Sciatic nerve (tissue), 2 donors: Measurements from ENCODE around the gene FREM1. TPM values are rescaled to one million over a fixed set of nuclear protein-coding genes. Genes with fewer than 3 reads are reported as not detected.

Experiments used
- ATAC-seq: fragments of 200-7000 bp; cut with Tn5 transposase; one replicate; pipeline ENCODE4 v1.9.1; 2020; ENCODE audit warnings: mild to moderate bottlenecking, moderate library complexity
- DNase-seq: peaks from one replicate; pipeline ENCODE4 v3.0.0-alpha.2; 2020; ENCODE audit warnings: low spot score
- intact Hi-C: fragments of 100-400 bp; cut with DNase I; formaldehyde crosslinking; loops from one replicate; pipeline ENCODE4 v1.14.2; 2022
- total RNA-seq: library from RNA; stranded (reverse); fragmentation: NEBNext Ultra II Directional; extraction: Animal tissue kit (Norgen Biotek cat#: 25700); gene quantifications from one replicate; pipeline ENCODE4 v1.2.1, GENCODE V29; 2021
- donor health status: DM: no; HTN: no; CAD: no.
- donor health status: DM: no; HTN: no; CAD: no.

Gene FREM1
- total RNA-seq, 1 donor from 2014 or later = 8.3 TPM

DNA sequence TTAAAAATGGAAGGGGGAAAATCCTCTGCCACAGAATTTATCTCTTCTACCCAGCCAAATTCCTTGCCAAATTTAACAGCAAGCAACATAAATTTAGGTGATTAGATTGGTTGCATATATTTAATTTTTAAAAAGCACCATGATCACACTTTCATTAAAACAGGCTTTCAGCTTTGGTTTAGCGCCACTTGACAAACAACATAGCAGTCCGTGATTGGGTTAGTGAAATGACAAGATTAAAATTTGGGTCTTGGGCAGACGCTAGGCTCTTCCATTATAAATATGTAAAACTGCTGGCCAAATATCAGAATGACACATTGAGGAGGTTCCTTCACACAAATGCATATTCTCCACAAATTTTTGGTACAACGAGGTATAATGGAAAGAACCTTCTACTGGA is 129.5 kb downstream of the FREM1 start:
- intact Hi-C loops = no loop called here
- ATAC-seq (no peak), DNase-seq (no peak)

DNA sequence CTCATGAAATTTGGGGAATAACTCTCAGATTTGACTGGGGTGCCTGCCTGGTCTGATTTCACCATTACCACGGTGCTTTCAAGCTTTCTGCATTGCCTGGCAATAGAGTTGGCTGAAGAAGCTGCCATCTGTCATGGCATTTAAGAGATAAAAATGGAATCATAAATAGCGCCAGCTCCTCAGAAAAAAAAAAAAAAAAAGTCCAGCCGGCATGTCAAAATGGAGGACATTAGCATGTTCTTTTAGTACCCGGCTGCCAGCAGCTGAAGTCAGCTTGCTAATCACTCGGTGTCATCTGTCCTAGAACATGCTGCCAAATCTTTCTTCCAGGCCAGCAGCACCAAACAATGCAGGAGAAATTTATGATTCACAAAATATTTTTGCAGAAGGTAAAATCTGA is 130.0 kb downstream of the FREM1 start:
- intact Hi-C loops = no loop called here
- DNase-seq (no peak), ATAC-seq (no peak)

DNA sequence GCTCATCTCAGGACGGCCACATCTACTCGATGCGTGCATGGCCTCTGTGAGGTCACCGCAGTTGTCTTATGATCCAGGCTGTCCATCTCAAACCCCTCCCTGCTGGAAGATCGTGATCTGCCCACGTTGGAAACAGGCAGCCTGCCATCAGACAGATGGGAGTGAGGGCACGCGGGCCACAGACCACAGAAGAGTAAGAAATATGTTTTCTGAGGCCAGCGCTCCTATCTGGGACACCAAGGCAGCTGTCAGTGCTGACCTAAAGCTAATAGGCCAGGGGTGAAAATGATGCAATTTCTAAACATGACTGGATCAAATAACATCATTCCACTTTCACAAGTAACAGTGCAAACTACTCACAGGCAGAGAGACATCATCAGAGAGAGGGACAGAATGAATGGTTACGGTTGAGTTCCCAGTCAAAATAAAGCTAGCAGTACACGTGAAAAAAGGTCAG is 130.6 kb downstream of the FREM1 start:
- ATAC-seq (peak; percentile 42), DNase-seq (no peak)
- intact Hi-C loops = no loop called here

DNA sequence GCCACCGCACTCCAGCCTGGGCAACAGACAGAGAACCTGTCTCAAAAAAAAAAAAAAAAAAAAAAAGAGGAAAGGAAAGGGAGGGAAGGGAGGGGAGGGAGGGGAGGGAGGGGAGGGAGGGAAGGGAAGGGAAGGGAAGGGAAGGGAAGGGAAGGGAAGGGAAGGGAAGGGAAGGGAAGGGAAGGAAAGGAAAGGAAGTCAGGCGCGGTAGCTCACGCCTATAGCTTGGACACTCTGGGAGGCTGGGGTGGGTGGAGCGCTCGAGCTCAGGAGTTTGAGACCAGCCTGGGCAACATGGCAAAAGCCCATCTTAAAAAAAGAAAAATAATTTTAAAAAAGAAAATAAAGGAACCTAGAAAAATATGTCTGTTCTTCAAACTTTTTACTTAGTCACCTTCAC is 131.7 kb downstream of the FREM1 start:
- ATAC-seq (no peak), DNase-seq (no peak)
- intact Hi-C loops = no loop called here

DNA sequence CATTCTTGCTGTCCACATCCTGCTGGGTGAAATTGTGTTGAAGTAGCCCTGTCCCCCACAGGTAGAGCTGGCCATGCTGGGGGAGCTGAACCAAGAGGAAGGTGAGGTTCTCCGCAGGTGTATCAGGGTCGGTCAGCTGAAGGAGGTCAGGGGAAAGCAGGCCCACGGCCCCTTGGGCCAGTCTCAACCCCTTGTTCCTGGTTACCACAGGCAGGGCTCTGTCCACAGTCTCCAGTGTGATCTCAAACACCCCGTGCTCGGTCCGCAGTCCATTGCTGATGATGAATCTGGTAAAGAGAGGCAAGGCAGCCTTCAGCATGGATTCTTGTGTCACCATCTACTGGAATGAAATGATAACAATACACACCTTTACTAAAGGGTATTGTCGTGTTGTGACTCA is 134.3 kb downstream of the FREM1 start:
- intact Hi-C loops = no loop called here
- ATAC-seq (peak; percentile 30), DNase-seq (no peak)

DNA sequence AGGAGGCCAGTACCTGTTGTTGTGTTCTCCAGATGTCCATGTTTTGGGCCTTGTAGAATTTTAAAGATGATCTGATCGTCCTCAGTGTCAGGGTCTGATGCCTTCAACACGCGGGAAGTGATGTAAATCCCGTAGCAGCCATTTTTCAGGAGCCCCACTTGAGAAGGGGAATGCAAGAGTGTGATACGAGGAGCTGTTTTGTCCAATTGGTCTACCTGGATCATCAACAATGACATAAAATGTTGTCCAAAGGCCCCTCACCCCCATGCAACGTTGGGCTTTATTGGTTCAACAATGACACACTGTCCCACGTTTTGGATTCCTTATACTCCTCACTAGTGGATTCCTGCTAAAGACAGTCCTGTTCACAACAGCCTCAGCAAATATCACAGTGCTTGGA is 139.6 kb downstream of the FREM1 start:
- intact Hi-C loops = no loop called here
- no peak for ATAC-seq
- no peak for DNase-seq

DNA sequence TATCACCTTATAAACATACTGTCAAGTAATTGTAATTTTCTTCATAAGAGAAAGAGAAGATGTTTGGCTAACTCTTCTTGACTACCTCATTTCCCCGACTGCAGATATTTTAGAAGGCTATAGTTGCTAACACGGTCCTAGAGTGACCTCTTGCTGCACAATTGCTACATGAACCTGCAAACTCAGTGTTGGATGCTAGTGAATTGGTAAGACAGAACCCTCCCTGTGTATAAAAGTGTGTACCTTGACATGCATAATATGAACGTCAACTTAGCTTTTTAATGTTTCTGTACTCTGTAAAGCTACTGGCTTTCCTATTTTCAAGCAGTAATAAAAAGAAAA is 141.0 kb downstream of the FREM1 start:
- ATAC-seq (peak; percentile 74), DNase-seq (no peak)
- intact Hi-C loops = no loop called here

DNA sequence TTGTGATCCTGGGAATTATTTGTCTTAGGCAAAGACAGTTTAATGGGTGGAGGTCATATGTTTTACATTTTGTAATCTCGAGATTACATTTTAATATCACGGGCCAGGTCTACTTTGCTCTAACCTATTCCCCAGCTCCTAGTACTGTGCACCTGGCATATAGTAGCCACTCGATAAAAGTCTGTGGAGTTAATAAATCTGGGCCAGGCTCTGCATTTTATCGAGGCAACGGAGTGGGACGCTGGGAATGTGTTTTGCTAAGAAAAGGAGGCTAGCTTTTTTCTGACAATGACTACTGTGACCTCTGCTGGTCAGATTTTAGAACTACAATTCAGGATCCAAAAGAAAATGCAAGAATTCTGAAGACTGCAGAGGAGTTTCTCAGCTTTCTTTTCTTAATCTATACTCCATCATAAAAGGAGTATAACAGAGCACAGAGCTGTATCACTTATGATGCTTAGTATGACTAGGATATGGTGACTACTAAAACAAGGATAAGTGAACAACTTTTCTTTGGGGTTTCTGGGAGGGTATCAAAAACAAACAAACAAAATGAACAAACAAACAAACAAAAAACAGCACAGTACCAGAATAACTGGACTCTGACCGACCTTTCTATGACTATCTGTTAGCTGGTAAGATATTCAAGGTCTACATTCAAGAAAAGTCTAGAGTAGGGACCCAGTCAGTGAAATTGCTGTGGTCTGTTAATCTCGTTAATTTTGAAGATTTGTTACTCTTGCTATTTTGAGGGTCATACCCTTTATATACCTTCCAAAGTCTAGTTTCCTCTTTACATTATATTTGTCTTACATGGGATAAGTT is 141.6 kb downstream of the FREM1 start:
- intact Hi-C loops = no loop called here
- DNase-seq = no peak
- peak; percentile 59 for ATAC-seq

DNA sequence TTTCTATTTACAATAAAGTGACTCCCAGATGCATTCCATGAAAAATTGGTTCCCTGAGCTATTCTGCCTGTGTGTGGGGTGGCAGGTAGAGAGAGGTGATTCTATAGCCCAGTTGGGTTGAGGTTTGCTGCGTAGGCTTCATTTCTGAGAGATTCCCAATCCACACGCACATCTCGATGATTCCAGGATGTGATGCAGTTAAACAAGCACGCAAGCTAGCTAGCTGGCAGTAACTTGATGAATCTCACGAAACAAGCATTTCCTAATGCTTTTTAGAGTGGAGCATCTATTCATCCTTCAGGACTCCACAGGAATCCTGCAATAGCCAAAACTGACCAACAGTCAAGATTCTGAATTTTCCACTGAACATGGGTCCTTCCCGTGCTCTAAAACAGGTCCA is 143.9 kb downstream of the FREM1 start:
- DNase-seq = no peak
- ATAC-seq = no peak
- intact Hi-C loops = no loop called here

DNA sequence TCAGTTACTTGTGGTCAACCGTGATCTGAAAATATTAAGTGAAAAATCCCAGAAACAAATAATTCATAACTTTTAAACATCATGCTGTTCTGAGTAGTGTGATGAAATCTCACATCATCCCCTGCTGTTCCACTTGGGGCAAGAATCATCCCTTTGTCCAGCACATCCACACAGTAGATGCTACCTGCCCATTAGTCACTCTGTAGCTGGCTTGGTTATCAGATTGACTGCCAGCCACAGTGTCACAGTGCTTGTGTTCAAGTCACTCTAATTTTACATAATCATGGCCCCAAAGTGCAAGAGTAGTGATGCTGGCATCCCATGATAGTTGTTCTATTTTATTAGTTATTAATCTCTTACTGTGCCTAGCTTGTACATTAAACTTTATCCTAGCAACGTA is 148.6 kb downstream of the FREM1 start:
- intact Hi-C loops = no loop called here
- ATAC-seq = no peak

DNA sequence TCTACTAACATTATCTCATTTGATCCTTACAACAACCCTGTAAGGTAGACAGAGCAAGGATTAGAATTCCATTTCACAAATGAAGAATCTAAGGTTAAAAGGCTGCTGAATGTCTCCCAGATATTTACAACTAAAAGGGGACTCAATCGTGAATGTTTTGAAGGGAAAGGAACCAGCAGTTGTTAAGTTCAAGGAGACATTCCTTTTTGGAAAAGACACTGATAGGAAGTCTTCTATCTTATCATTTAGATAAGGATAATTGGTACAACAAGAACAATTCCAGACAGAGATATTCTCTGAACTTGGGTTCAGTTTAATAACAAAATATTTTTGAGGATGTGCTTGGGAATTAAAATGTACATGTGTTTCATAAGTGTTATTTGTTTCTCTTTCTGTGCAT is 150.2 kb downstream of the FREM1 start:
- intact Hi-C loops = no loop called here
- DNase-seq (no peak), ATAC-seq (no peak)

More for the DNA sequence above, 148.6 kb downstream of the FREM1 start:
- DNase-seq = no peak

DNA sequence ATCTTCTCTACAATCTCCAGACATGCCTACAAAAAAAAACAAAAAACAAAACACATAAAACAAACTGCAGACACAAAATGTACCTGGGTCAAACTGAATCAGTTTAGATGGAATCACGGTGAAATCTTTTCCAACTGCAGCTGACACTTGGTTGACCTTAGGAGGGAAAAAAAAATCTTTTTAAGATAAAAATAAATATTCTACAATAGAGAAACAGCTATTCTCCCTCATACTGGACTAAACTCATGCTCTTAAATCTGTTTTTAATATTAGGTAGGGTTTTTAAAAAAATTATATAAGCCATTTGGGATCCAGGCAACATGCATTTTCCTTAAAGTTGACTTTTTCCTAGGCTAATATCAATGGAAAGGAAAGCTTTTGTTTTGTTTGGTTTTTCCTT is 153.9 kb downstream of the FREM1 start:
- DNase-seq = no peak
- ATAC-seq = peak; percentile 32
- intact Hi-C loops = no loop called here

DNA sequence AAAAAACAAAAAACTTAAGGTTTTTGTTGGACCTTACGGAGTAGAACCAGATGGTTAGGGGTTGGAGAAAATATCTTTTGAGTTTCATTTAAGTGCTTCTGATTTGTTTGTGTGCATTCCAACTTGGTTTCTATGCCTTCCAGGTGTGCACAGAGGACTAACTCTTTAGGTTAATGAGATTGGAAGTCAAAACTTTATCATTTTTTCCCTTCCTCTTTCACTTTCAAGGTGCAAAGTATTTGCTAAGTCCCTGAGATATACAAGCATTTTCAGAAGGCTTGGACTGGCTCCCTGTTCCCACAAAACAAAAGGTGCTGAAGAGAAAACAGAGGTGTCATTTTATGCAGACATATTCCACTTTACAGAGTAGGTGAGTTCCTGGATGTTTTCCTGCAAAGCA is 157.4 kb downstream of the FREM1 start:
- intact Hi-C loops = no loop called here
- no peak for DNase-seq
- ATAC-seq = no peak

DNA sequence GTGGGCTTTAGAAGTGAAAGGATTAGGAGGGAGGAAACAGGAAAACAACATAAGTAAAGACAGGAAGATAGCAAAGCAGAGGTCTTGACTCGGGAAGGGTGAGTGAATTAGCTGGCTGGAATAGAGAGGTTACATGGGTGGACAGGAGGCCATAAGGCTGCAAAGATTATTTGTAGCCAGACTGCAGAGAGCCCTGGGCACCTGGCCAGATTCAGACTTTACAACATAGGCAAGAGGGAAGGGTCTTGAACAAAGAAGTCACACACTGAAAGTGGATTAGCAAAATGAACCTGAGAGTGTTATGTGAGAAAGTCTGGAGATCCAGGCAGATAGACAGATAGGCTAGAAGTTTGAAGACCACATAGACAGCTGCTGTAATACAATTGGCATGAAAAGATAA is 158.0 kb downstream of the FREM1 start:
- DNase-seq (no peak), ATAC-seq (no peak)
- intact Hi-C loops = no loop called here

DNA sequence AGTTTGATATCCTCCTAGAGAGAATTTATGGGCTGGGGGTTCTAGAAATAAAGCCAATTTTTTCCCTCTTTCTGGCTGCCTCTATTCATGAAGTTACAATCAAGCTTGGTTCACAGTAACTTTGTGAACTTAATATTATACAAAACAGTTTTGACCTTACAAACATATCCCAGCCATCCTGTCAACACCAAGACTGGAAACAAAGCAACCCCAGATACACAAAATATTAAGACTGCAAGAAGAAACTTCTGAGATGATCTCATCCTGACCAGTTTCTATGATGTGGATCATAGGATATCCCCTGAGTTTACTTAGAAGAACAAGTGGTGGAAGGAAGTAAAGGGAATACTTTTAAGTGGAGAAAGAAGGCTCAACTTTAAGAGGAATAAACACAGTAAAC is 159.4 kb downstream of the FREM1 start:
- no peak for DNase-seq
- peak; percentile 65 for ATAC-seq
- intact Hi-C loops = no loop called here

DNA sequence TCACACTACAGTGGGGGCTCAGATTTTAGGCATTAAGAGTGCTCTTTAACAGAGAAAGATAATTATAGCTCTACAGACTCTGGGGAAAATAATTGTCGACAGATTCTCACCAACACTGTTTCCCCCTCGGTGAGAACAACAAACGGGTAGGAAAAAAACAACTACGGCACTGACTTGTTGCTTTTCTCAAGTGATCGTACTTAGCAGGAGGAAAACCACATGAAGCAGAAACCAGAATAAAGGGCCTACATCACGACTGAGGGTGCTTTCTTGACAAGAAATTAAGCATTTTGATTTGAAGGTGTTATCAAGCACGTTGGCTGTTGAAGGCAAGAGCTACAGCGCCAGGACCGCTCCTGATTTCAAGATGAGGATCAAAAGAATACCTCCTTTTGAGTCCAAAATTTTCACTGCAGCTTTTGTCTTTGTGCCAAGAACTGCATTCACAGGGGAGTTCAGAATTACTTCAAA is 160.5 kb downstream of the FREM1 start:
- intact Hi-C loops = no loop called here
- no peak for DNase-seq
- no peak for ATAC-seq

DNA sequence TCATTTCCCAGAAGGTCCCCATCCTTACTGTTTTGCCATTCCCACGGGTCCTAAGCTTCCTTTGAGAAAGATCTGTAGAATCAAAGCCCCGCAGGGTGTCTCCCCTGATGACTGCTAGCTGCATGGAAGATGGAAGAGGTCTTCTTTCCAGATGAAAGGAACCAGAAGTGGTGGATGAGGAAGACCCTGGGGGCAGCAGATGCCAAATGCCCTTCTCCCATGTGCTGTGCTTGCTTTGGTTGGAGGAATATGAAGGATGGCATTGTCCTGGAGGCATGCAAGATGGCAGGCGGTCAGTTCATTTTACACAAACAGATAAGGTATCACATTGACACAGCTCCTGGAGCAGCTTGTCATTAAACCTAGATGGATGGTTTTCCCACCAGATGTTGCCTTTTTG is 161.9 kb downstream of the FREM1 start:
- intact Hi-C loops = no loop called here
- DNase-seq (no peak), ATAC-seq (no peak)

DNA sequence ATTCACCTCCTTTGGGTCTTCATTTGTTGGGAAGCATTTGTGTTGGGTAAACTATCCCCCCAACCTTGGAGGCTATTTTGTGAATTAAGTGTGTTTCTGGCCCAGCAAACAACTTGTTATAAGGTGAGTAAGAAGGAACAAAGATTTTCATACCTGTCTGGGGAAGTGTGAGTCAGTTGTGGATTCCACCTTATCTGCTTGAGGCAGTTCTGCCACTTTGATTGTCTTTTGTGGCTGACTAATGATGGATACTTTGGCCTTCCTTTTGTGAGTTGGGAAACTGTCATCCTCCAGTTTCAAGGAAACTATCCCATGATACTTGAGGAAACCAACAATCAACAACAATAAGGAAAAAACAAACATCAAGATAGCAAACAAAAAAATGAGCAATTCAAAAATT is 163.1 kb downstream of the FREM1 start:
- DNase-seq (no peak), ATAC-seq (no peak)
- intact Hi-C loops = no loop called here

DNA sequence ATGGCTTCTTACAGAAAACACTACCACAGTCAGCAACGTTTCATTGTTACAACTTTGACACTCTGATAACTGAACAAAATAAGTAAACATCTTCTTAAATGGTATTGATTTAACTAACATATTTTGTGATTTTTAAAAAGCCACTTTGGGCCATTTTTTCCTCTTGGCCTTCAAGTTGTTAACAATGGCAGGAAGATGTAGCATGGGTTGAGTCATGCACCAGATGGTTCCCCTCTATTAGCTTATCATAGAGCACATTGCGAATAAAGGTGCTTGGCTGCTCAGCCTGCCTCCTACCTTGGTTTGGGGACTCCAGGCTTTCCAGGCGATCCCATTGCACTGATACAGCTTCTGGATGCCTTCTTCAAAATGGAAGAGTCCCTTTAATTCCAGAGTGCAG is 163.6 kb downstream of the FREM1 start:
- no peak for DNase-seq
- ATAC-seq = no peak
- intact Hi-C loops = no loop called here

DNA sequence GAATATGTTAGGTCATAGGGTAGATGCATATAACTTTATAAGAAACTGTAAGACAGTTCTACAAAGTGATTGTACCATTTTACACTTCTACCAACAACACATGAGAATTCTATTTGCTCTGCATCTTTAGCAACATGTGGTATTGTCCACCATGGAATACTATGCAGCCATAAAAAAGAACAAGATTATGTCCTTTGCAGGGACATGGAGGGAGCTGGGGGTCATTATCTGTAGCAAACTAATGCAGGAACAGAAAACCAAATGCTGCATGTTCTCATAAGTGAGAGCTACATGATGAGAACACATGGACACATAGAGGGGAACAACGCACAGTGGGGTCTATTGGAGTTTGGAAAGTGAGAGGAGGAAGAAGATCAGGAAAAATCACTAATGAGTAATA is 165.5 kb downstream of the FREM1 start:
- intact Hi-C loops = no loop called here
- DNase-seq (no peak), ATAC-seq (no peak)

DNA sequence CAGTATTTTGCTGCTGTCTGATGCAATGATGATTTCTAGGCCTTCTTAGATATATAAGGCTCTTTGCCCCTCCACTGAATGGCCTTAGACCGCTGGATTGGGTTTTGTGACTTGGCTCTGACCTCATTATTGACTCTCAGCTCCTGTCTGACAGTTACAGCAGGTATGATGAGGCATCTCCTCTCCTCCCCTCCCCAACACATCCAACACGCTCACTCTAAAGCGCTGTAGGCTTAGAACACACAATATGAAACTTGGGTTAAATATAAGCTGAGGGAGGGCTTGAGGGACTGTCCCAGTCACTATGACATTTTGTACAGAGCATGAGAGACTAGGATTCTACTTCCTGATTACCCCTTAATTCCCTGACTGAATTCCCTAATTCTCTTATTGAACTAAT is 168.9 kb downstream of the FREM1 start:
- intact Hi-C loops = no loop called here
- DNase-seq (no peak), ATAC-seq (no peak)
